ENCODE measurements around the gene MRPS30.
A peak's percentile ranks its signal among the peaks of the same experiment; 100 is the strongest.

The MRPS30 gene

GRCh38 chr5:44809215-44809955 is 638 bp downstream of the MRPS30 start:
- Histone ChIP-seq H3K4me3 (ENCODE audit: low read length, poor library complexity, severe bottlenecking) (peak overlapping the region; percentile 99), H3K79me2 (ENCODE audit: insufficient read depth, low read length) (peaks cover 54% of the 10 kb centered on the region)

DNA sequence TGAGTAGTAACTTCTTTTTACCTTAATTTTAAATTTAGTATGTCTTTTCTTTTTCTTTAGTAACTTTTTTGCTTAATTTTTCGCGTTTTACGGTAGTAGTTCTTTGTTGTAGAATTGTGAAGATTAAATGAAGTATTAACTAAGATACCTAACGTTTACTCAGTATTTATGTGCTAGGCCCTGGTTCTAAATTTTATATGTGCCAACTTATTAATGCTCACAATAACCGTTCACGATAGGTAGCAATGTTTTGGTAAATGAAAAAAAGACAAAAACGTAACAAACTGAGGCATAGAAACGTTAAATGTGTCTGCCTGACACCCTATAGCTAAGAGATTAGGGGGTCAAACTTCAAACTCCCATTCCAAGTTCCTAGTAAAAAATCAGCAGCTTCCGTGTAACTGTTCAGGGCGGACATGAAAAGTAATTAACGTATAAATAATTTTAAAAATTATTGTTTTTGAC is 1.2 kb downstream of the MRPS30 start:
- Histone ChIP-seq H3K9me3 (ENCODE audit: insufficient read depth, low read depth, low read length) (no peaks in the 10 kb centered on the region), H2AFZ (ENCODE audit: low read length) (no peak overlapping the region)

More at GRCh38 chr5:44809215-44809955, 638 bp downstream of the MRPS30 start:
- Histone ChIP-seq H3K4me2 (ENCODE audit: low read depth, low read length, poor library complexity, severe bottlenecking) (peak overlapping the region; percentile 94), H3K9me2 (replicated peaks; ENCODE audit: low read depth, low read length) (no peaks in the 10 kb centered on the region), H2AFZ (ENCODE audit: low read length) (peak overlapping the region; percentile 92), H3K27me3 (ENCODE audit: insufficient read depth, low read length, poor library complexity, severe bottlenecking) (no peaks in the 10 kb centered on the region), H3K9ac (ENCODE audit: low read depth, low read length, poor library complexity, severe bottlenecking) (peak overlapping the region; percentile 88), H4K20me1 (ENCODE audit: insufficient read depth, low read length, poor library complexity, severe bottlenecking) (peaks cover 51% of the 10 kb centered on the region), H3K9me3 (ENCODE audit: insufficient read depth, low read depth, low read length) (no peaks in the 10 kb centered on the region), H3F3A (ENCODE audit: low read depth) (no peaks in the 10 kb centered on the region), H3K36me3 (ENCODE audit: insufficient read depth, low read length) (peaks cover 17% of the 10 kb centered on the region), H3K4me1 (ENCODE audit: insufficient read depth, low read length, poor library complexity, severe bottlenecking) (peaks cover 45% of the 10 kb centered on the region)
- TF ChIP-seq CTCF (conservative IDR thresholded peaks at IDR 0.05; ENCODE audit: low read length) (no peak), EZH2phosphoT487 (IDR thresholded peaks at IDR 0.05; ENCODE audit: borderline replicate concordance) (no peak)

GRCh38 chr5:44814761-44815160 is 6.0 kb downstream of the MRPS30 start:
- no peak overlapping the region for H3K4me3 ChIP-seq (ENCODE audit: low read length, poor library complexity, severe bottlenecking)
- peaks cover 43% of the 10 kb centered on the region for H3K79me2 ChIP-seq (ENCODE audit: insufficient read depth, low read length)
- H3F3A ChIP-seq (ENCODE audit: low read depth), result no peaks in the 10 kb centered on the region
- H3K9me2 ChIP-seq (replicated peaks; ENCODE audit: low read depth, low read length), result no peaks in the 10 kb centered on the region
- H3K9me3 ChIP-seq (ENCODE audit: insufficient read depth, low read depth, low read length), result no peaks in the 10 kb centered on the region
- peaks cover 50% of the 10 kb centered on the region for H3K36me3 ChIP-seq (ENCODE audit: insufficient read depth, low read length)
- no peaks in the 10 kb centered on the region for H3K27me3 ChIP-seq (ENCODE audit: insufficient read depth, low read length, poor library complexity, severe bottlenecking)
- H3K4me1 ChIP-seq (ENCODE audit: insufficient read depth, low read length, poor library complexity, severe bottlenecking), result peaks cover 32% of the 10 kb centered on the region
- TF ChIP-seq CTCF (conservative IDR thresholded peaks at IDR 0.05; ENCODE audit: low read length), result no peak
- no peak for TF ChIP-seq EZH2phosphoT487 (IDR thresholded peaks at IDR 0.05; ENCODE audit: borderline replicate concordance)
- no peak overlapping the region for H2AFZ ChIP-seq (ENCODE audit: low read length)
- peak overlapping the region; percentile 15 for H3K4me2 ChIP-seq (ENCODE audit: low read depth, low read length, poor library complexity, severe bottlenecking)
- peaks cover 57% of the 10 kb centered on the region for H4K20me1 ChIP-seq (ENCODE audit: insufficient read depth, low read length, poor library complexity, severe bottlenecking)
- H3K9ac ChIP-seq (ENCODE audit: low read depth, low read length, poor library complexity, severe bottlenecking), result no peak overlapping the region

More for the DNA sequence above, 1.2 kb downstream of the MRPS30 start:
- Histone ChIP-seq H3F3A (ENCODE audit: low read depth) (no peaks in the 10 kb centered on the region), H3K9me2 (replicated peaks; ENCODE audit: low read depth, low read length) (no peaks in the 10 kb centered on the region), H3K36me3 (ENCODE audit: insufficient read depth, low read length) (peaks cover 23% of the 10 kb centered on the region), H3K4me3 (ENCODE audit: low read length, poor library complexity, severe bottlenecking) (peak overlapping the region; percentile 99), H3K9ac (ENCODE audit: low read depth, low read length, poor library complexity, severe bottlenecking) (peak overlapping the region; percentile 88), H3K27me3 (ENCODE audit: insufficient read depth, low read length, poor library complexity, severe bottlenecking) (no peaks in the 10 kb centered on the region), H3K79me2 (ENCODE audit: insufficient read depth, low read length) (peaks cover 54% of the 10 kb centered on the region), H3K4me2 (ENCODE audit: low read depth, low read length, poor library complexity, severe bottlenecking) (peak overlapping the region; percentile 94), H3K4me1 (ENCODE audit: insufficient read depth, low read length, poor library complexity, severe bottlenecking) (peaks cover 45% of the 10 kb centered on the region), H4K20me1 (ENCODE audit: insufficient read depth, low read length, poor library complexity, severe bottlenecking) (peaks cover 56% of the 10 kb centered on the region)
- no peak for TF ChIP-seq CTCF (conservative IDR thresholded peaks at IDR 0.05; ENCODE audit: low read length)
- no peak for TF ChIP-seq EZH2phosphoT487 (IDR thresholded peaks at IDR 0.05; ENCODE audit: borderline replicate concordance)

Measured in Loucy (cell line).